Omental fat pad (tissue), 4 donors: ENCODE results near the gene RBBP8NL. TPM values are rescaled to one million over a fixed set of nuclear protein-coding genes. Genes with fewer than 3 reads are reported as not detected.

Source experiments
- ATAC-seq: fragments of 150-250 bp; one replicate; pipeline ENCODE4 v1.9.1; 2016; ENCODE audit warnings: mild to moderate bottlenecking, moderate library complexity; ENCODE audit not compliant: low FRiP score
- DNase-seq: peaks from one replicate; pipeline ENCODE4 v3.0.0-alpha.2; 2019; ENCODE audit warnings: low spot score
- total RNA-seq, 4 donors: library from RNA; depleted of rRNA; stranded (reverse); fragments of >200 nt; gene quantifications; one replicate each; pipeline ENCODE4 v1.1.0, GENCODE V29; 2016
- TF ChIP-seq, protein P1 (sequence below), 3 donors: fragments of 450-650 bp; IDR thresholded peaks; one replicate each; pipeline ENCODE4 v1.5.1; 2016 to 2017; ENCODE audit warnings: antibody characterized with exemption in 3 of 3, mild to moderate bottlenecking in 3 of 3, moderate library complexity in 2 of 3

RBBP8NL gene
- total RNA-seq, 4 donors from 2014 or later = not detected

DNA sequence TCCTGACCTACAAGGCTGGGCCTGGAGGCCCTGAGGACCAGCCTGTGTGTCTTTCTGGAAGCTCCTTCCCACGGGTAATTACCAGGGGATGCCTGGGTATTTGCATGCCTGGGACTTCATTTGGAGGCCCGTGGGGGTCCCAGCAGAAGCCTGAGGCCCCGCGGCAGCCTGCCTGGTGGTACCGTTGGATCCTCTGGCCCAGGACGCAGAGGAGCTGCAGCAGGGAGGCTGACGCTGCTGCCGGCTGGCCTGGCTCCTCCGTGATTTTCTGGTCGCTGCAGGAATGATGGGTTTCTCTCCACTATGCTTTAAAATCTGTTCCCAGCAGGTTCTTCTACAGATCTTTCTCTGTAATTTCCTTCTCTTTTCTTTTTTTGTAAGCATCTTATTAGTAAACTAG, 26.8 kb downstream of the RBBP8NL start:
- TF ChIP-seq, protein P1, sequence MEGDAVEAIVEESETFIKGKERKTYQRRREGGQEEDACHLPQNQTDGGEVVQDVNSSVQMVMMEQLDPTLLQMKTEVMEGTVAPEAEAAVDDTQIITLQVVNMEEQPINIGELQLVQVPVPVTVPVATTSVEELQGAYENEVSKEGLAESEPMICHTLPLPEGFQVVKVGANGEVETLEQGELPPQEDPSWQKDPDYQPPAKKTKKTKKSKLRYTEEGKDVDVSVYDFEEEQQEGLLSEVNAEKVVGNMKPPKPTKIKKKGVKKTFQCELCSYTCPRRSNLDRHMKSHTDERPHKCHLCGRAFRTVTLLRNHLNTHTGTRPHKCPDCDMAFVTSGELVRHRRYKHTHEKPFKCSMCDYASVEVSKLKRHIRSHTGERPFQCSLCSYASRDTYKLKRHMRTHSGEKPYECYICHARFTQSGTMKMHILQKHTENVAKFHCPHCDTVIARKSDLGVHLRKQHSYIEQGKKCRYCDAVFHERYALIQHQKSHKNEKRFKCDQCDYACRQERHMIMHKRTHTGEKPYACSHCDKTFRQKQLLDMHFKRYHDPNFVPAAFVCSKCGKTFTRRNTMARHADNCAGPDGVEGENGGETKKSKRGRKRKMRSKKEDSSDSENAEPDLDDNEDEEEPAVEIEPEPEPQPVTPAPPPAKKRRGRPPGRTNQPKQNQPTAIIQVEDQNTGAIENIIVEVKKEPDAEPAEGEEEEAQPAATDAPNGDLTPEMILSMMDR (IDR thresholded peaks at IDR 0.05) = no peak
- ATAC-seq = no peak
- no peak for DNase-seq

DNA sequence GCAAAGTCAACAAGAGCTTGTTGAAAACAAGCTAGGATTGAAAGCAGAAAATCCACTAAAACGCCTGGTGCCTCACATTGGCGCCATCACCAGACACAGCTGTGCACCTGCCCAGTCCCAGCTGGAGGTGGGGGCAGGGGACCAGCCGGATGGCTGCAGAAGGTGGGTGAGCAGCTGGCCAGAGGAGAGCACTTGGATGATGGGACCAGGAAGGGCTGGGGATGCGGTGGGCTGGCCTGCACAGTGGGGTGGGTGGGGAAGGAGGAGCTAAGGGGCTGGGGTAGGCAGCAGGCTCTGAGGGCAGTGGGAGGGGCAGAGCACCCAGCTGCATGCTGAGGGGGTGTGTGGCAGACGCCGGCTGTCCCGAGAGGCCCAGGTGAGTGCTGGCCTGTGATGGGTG, 27.3 kb downstream of the RBBP8NL start:
- ATAC-seq (no peak), DNase-seq (no peak)
- TF ChIP-seq, protein P1 (IDR thresholded peaks at IDR 0.05) = no peak

DNA sequence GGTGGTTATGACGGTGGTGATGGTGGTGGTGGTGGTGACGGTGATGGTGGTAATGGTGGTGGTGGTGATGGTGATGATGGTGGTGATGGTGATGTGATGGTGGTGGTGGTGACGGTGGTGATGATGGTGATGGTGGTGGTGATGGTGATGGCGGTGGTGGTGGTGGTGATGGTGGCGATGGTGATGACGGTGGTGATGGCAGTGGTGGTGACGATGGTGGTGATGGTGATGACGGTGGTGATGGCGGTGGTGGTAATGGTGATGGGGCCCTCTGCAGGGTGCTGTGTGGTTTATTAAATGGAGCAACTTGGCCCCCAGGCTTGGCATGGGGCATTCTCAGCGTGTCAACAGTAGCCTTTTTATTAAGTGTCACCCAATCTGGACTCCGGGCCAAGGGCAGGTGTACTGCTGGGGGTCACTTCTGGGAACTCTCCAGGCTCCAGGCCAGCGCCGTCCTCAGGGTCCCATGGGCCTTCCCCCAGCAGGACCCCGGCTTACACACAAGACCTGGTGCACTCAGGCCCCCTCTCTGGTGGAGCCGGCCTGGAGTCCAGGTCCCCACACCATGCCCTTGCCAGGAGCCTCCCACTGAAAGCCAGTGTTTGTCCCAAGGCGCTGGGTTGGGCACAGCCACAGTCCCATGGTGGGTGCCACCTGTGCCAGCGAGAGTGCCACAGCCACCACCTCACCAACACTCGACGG, 29.1 kb downstream of the RBBP8NL start:
- DNase-seq (no peak), ATAC-seq (no peak)
- TF ChIP-seq, protein P1 (IDR thresholded peaks at IDR 0.05) = no peak

DNA sequence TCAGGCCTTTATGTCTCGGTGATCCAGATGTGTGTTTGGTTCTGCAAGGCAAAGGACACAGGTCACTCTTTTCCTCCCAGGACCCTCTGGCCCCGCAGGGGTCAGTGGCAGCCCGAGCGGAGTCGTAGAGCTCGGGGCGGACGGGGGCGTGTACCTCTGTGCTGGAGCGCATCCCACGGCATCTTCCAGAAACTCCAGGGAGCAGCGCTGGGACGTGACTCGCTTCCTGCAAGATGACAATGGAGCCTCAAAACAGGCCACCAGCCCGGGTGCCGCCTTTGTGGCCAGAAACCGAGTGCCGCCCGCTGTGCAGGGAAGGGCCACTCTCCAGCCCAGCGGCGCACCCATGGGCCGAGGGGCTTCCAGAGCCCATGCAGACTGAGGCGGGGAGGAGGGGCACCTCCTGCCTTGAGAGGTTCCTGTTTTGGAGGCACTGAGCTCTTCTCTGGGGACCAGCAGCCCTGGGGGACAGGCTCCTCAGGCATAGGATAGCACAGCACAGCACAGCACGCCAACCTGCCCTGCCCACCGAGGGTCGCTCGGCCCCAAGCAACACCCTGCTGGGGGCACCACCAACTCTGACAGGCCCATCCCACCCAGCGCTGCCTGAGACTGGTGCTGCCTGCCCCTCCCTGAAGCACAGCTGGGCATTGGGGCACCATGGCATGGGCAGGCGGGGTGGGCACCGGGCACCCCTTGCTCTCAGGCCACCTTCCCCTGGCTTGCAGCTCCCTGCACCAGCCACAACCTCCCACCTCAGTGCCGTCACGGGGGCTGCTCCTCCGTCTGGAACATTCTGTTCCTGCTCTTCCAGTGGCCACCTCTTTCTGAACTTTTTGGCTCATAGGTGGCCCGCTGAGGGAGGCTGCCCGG, 30.7 kb downstream of the RBBP8NL start:
- ATAC-seq (no peak), DNase-seq (no peak)
- TF ChIP-seq, protein P1 (IDR thresholded peaks at IDR 0.05) = no peak

DNA sequence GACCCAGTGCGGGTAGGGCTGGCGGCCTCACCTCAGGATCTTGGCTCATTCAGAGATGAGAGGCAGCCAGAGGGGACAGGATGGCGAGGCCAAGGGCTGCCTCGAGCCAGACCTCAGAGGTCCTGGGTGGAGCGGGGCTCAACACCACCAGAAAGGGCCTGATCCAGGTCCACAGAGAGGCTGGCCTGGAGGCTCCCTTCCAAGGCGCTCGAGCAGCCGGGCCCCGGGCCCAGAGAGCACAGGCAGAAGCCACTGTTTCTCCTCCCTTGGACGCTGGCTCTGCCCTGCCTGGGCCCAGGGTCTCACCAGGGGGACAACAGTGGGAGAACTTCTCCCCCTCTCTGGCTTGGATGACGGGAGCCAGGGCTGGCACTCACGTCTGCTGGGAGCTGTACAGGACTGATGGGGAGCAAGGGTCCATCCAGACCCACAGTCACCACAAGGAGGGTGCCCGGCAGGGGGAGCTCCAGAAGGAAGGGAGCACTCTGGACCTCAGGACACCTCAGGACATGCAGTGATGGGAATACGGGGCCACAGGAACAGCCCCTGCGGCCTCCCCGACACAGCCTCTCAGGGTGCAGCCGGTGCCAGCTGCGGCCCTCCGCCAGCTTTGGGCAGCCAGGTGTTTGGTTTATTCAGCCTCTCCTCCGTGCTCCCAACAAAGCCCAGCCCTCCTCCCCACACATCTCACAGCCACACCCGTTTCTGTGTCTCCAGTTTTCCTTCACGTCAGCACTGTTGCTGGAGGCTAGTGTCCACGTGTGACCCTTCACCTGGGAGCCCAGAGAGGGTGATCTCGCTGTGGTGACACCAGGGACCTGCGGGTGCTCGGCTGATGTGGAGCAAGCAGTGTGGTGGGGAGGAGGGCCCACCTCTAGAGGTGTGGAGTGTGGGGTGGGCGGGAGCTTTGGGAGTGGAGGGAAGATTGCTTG, 31.8 kb downstream of the RBBP8NL start:
- ATAC-seq = no peak
- TF ChIP-seq, protein P1 (IDR thresholded peaks at IDR 0.05) = no peak
- DNase-seq = no peak

DNA sequence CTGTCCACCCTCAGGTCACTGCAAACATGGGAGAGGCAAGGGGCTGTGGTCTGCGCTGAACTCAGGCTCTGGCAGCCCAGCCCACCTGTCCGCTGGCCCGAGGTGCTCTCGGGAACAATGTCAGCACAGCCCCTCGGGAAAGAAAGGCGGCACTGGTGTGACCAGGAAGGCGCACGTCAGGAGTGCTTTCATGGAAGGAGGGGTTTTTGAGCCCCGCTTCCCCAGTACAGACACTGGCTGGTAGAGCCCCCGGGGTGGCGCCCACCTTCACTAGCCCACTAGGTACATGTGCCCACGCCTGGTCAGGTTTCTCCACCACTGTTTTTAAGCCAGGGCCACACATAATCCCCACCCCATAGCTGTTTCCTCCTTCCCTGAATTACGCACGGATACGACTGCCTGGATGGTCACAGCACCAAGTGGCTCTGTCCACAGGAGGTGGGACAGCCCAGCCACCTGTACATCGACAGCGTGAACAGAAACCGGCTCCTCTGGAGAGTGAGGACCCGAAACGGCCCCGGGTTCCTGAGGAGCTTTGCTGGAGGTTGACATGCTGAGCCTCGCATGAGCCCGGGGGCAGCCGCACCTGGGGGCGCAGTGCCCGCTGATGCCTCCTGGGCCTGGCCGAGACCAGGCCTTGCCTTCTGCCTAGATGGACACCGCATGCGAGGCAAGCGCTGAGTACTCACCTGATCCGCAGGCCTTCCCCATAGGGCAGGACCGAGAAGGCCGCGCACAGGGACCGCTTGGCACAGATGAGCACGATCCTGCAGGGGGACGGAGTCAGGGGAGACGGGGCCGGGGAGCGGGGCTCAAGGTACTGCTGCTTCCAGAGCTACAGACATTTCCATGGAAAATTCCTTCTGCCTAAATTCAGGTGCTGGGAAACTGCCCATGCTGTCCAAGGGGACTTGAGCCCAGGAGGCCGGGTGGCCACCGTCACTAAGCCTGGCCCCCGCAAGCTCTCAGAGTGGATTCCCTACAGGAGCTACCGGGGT, 32.8 kb downstream of the RBBP8NL start:
- ATAC-seq = no peak
- TF ChIP-seq, protein P1 (IDR thresholded peaks at IDR 0.05) = no peak
- no peak for DNase-seq
